ENCODE measurements around the gene CHPT1.

DNA sequence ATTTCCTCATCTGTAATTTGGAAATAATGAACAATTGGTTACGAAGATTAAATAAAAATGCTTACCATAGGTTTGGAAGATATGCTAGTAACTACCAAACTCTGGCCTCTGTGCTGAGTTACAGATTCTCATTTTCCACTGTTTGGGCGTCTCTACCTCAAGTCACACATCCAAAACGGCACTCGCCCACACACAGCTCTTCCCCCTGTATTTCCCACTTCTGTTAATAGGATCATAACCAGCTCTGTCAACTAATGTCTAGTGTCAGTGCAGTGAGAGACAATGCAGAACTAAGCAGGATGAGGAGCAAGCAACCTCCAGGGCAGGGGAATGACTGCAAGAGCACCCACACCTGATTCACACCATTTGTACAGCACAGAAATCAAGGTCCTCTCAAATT is 52.7 kb downstream of the CHPT1 start:
- TF ChIP-seq IKZF4 (CRISPR knock-in tag; IDR thresholded peaks at IDR 0.05; ENCODE audit: borderline replicate concordance, low read depth, not compliant biosample characterization) (no peak), ISX (CRISPR knock-in tag; conservative IDR thresholded peaks at IDR 0.05) (no peak), POLR2AphosphoS5 (IDR thresholded peaks at IDR 0.05; ENCODE audit: low read depth, low read length) (no peak)
